H1 (cell line): ENCODE measurements around the gene ASTN2. TPM values are rescaled to one million over a fixed set of nuclear protein-coding genes. Genes with fewer than 3 reads are reported as not detected.

Experiments
- CTCF ChIA-PET: fragments of 300-600 bp; sonication (Branson Sonifier 250); formaldehyde crosslinking; loops from one replicate; lab custom pipeline; 2021; ENCODE audit not compliant: partially characterized antibody; lab: Charles Lee
- POLR2A ChIA-PET: fragments of 300-600 bp; sonication (Branson Sonifier 250); formaldehyde crosslinking; loops from one replicate; lab custom pipeline; 2021; ENCODE audit warnings: inconsistent platforms; ENCODE audit not compliant: partially characterized antibody; lab: Charles Lee
- DNase-seq, 2 experiments: peaks; one replicate each; pipeline versions ENCODE4 v3.0.0 to v3.0.0-alpha.2; 2010 to 2022; ENCODE audit warnings: low spot score in 2 of 2, low read depth in 1 of 2, mixed read lengths in 1 of 2
- FAIRE-seq: peaks from 2 replicates; lab custom pipeline; 2011; peaks lifted over from hg19 to GRCh38; lab: Jason Lieb, UNC
- H2AFZ ChIP-seq: 2 replicates; pipeline ENCODE4 v1.8.1; 2012; ENCODE audit warnings: low read length, inconsistent platforms
- H2AK5ac ChIP-seq: 2 replicates; pipeline ENCODE4 v1.6.1; 2013; ENCODE audit warnings: low read depth, low read length
- H2BK120ac ChIP-seq: replicated peaks from 2 replicates; pipeline ENCODE3; 2013; ENCODE audit warnings: low read depth, low read length, inconsistent platforms
- H2BK12ac ChIP-seq: 2 replicates; pipeline ENCODE4 v1.6.1; 2013; ENCODE audit warnings: low read depth, low read length
- H2BK15ac ChIP-seq: 2 replicates; pipeline ENCODE4 v1.6.1; 2013; ENCODE audit warnings: low read length
- H2BK20ac ChIP-seq: 2 replicates; pipeline ENCODE4 v1.6.1; 2013; ENCODE audit warnings: low read length
- H2BK5ac ChIP-seq: 2 replicates; pipeline ENCODE4 v1.6.1; 2013; ENCODE audit warnings: low read depth, low read length
- H3K14ac ChIP-seq: 2 replicates; pipeline ENCODE4 v1.6.1; 2013; ENCODE audit warnings: inconsistent platforms; ENCODE audit not compliant: insufficient read length
- H3K18ac ChIP-seq: 2 replicates; pipeline ENCODE4 v1.6.1; 2013; ENCODE audit warnings: low read length; ENCODE audit errors: extremely low read depth
- H3K23ac ChIP-seq: 2 replicates; pipeline ENCODE4 v1.6.1; 2013; ENCODE audit warnings: inconsistent platforms; ENCODE audit not compliant: insufficient read length
- H3K23me2 ChIP-seq: 2 replicates; pipeline ENCODE4 v1.6.1; 2013; ENCODE audit warnings: low read depth, low read length
- H3K27ac ChIP-seq: 2 replicates; pipeline ENCODE4 v1.6.1; 2011; ENCODE audit warnings: low read depth, low read length, inconsistent platforms
- H3K27me3 ChIP-seq, 4 experiments: replicated peaks in 1 of 4; 1 replicate in 1 of 4; 2 replicates in 3 of 4; pipeline versions ENCODE4 v1.6.1 to v1.8.1; 2011 to 2013; ENCODE audit warnings: low read length in 3 of 4, mild to moderate bottlenecking in 3 of 4, inconsistent platforms in 2 of 4, mixed read lengths in 2 of 4, moderate library complexity in 1 of 4; ENCODE audit not compliant: control insufficient read depth in 3 of 4, insufficient read depth in 3 of 4; ENCODE audit errors: extremely low read depth in 1 of 4
- H3K36me3 ChIP-seq, 4 experiments: 2 replicates each; pipeline versions ENCODE4 v1.6.1 to v1.8.1; 2011 to 2013; ENCODE audit warnings: mild to moderate bottlenecking in 4 of 4, low read length in 3 of 4, moderate library complexity in 2 of 4, control low read depth in 1 of 4, inconsistent platforms in 1 of 4; ENCODE audit not compliant: insufficient read depth in 4 of 4, control insufficient read depth in 2 of 4
- H3K4ac ChIP-seq: replicated peaks from 2 replicates; pipeline ENCODE3; 2013; ENCODE audit warnings: low read length, low read depth, mixed read lengths, inconsistent platforms; ENCODE audit not compliant: insufficient read length
- H3K4me1 ChIP-seq, 4 experiments: replicated peaks in 1 of 4; 1 replicate in 1 of 4; 2 replicates in 3 of 4; pipeline versions ENCODE4 v1.6.1 to v1.8.1; 2011 to 2013; ENCODE audit warnings: low read length in 3 of 4, inconsistent platforms in 2 of 4, mixed read lengths in 1 of 4; ENCODE audit not compliant: insufficient read depth in 4 of 4, control insufficient read depth in 3 of 4
- H3K4me2 ChIP-seq, 2 experiments: 2 replicates each; pipeline versions ENCODE4 v1.6.1 to v1.8.1; 2011 to 2013; ENCODE audit warnings: low read depth in 2 of 2, low read length in 2 of 2, control low read depth in 1 of 2, inconsistent platforms in 1 of 2, mild to moderate bottlenecking in 1 of 2; ENCODE audit not compliant: insufficient read depth in 1 of 2
- H3K4me3 ChIP-seq, 4 experiments: fragments of 200-600, 300-600 bp in 1 of 4; sonication (generic), shearing (Covaris generic), sonication (Bioruptor Twin) in 1 of 4; 2 replicates each; pipeline versions ENCODE4 v1.5.1 to v1.8.1; 2011 to 2016; ENCODE audit warnings: low read length in 4 of 4, low read depth in 3 of 4, control low read depth in 2 of 4, inconsistent platforms in 2 of 4, mild to moderate bottlenecking in 2 of 4, mixed read lengths in 1 of 4, moderate library complexity in 1 of 4; ENCODE audit not compliant: insufficient read depth in 2 of 4; ENCODE audit errors: extremely low read depth in 1 of 4
- H3K56ac ChIP-seq: replicated peaks from 2 replicates; pipeline ENCODE3; 2013; ENCODE audit warnings: low read depth, mild to moderate bottlenecking, mixed read lengths, low read length, inconsistent platforms; ENCODE audit not compliant: insufficient read length
- H3K79me1 ChIP-seq: 2 replicates; pipeline ENCODE4 v1.6.1; 2013; ENCODE audit warnings: low read depth, low read length, control low read depth
- H3K79me2 ChIP-seq, 2 experiments: 2 replicates each; pipeline versions ENCODE4 v1.6.1 to v1.8.1; 2012 to 2013; ENCODE audit warnings: low read length in 2 of 2, mild to moderate bottlenecking in 2 of 2, inconsistent platforms in 1 of 2; ENCODE audit not compliant: insufficient read depth in 2 of 2, control insufficient read depth in 1 of 2
- H3K9ac ChIP-seq, 4 experiments: replicated peaks in 1 of 4; 1 replicate in 1 of 4; 2 replicates in 3 of 4; pipeline versions ENCODE4 v1.6.1 to v1.8.1; 2011 to 2013; ENCODE audit warnings: low read depth in 3 of 4, low read length in 3 of 4, control low read depth in 2 of 4, mild to moderate bottlenecking in 2 of 4, moderate library complexity in 2 of 4, inconsistent platforms in 1 of 4; ENCODE audit errors: extremely low read depth in 1 of 4
- H3K9me3 ChIP-seq, 2 experiments: 2 replicates each; pipeline versions ENCODE4 v1.6.1 to v1.8.1; 2012 to 2013; ENCODE audit warnings: mild to moderate bottlenecking in 2 of 2, moderate library complexity in 2 of 2, control low read depth in 1 of 2, inconsistent platforms in 1 of 2, low read depth in 1 of 2, low read length in 1 of 2, mixed read lengths in 1 of 2; ENCODE audit not compliant: insufficient read depth in 2 of 2
- H4K20me1 ChIP-seq, 2 experiments: replicated peaks in 1 of 2; 2 replicates each; pipeline versions ENCODE3 to v1.8.1; 2011 to 2013; ENCODE audit warnings: inconsistent platforms in 2 of 2, low read length in 2 of 2, mild to moderate bottlenecking in 1 of 2; ENCODE audit not compliant: insufficient read depth in 2 of 2, control insufficient read depth in 1 of 2
- H4K5ac ChIP-seq: 2 replicates; pipeline ENCODE4 v1.6.1; 2013; ENCODE audit warnings: low read length, low read depth, mixed read lengths, inconsistent platforms; ENCODE audit not compliant: insufficient read length
- H4K8ac ChIP-seq: 2 replicates; pipeline ENCODE4 v1.8.0; 2013; ENCODE audit warnings: mild to moderate bottlenecking, moderate library complexity, low read length, inconsistent platforms; ENCODE audit not compliant: insufficient read depth; ENCODE audit errors: extremely low read depth
- H4K91ac ChIP-seq: replicated peaks from 2 replicates; pipeline ENCODE3; 2013; ENCODE audit warnings: low read length, mixed read lengths, inconsistent platforms; ENCODE audit not compliant: insufficient read length
- NANOG ChIP-seq: IDR thresholded peaks from 2 replicates; pipeline ENCODE4 v1.6.1; 2011; ENCODE audit warnings: low read length, low read depth, mild to moderate bottlenecking, inconsistent platforms; ENCODE audit not compliant: insufficient read depth, poor library complexity, severe bottlenecking
- polyA plus RNA-seq, 7 experiments: library from polyadenylated mRNA; depleted of rRNA in 3 of 7; stranded (reverse) in 5 of 7; unstranded in 2 of 7; fragments of >200 nt in 5 of 7; fragments of 200-250 nt in 2 of 7; gene quantifications; 1 replicate in 5 of 7; 2 replicates in 1 of 7; 4 replicates in 1 of 7; pipeline versions ENCODE4 v1.2.1 to v1.2.3, GENCODE V29; 2011 to 2013; ENCODE audit warnings: missing spikeins in 2 of 7, mixed read lengths in 2 of 7
- total RNA-seq: library from RNA; stranded (reverse); fragmentation: NEBNext Ultra II Directional; extraction: Animal tissue kit (Norgen Biotek cat#: 25700); gene quantifications from 2 replicates; pipeline ENCODE4 v1.2.1, GENCODE V29; 2021

Gene ASTN2
- total and polyA plus RNA-seq, 2 of the 8 experiments (the other 6 are each of a cell fraction or from before 2014, with no cell fraction given), result 8.2 to 13.7 TPM

- ChIA-PET POLR2A (interaction anchor here (1.6 kb wide), 1 partner anchor 10 kb away, joined by 6 read pairs; no protein-coding TSS in a partner anchor), CTCF (interaction anchor here (0.7 to 1.4 kb wide), 10 partner anchors 10 to 369 kb away, joined by 3 read pairs; no protein-coding TSS in a partner anchor)
- no peak overlapping the region for H2BK12ac ChIP-seq
- no peak overlapping the region for H4K5ac ChIP-seq
- no peak overlapping the region for H3K9ac ChIP-seq
- no peaks in the 10 kb centered on the region for H3K79me2 ChIP-seq
- H2BK20ac ChIP-seq, result no peak overlapping the region
- no peak overlapping the region for H3K27ac ChIP-seq
- H2AK5ac ChIP-seq, result no peak overlapping the region
- H4K8ac ChIP-seq, result no peak overlapping the region
- no peak overlapping the region for H2BK5ac ChIP-seq
- no peaks in the 10 kb centered on the region for H3K9me3 ChIP-seq
- no peak overlapping the region for H3K14ac ChIP-seq
- no peak overlapping the region for H3K4me2 ChIP-seq
- H3K4me1 ChIP-seq, result peaks cover 0 to 9% (median 5%) of the 10 kb centered on the region in 4 experiments; a peak in 5 of 7 replicates
- H3K23ac ChIP-seq, result no peak overlapping the region
- H3K23me2 ChIP-seq, result no peaks in the 10 kb centered on the region; the same call in 1 of the 2 replicates
- no peak overlapping the region for H3K18ac ChIP-seq
- H3K36me3 ChIP-seq, result no peaks in the 10 kb centered on the region
- no peak for TF ChIP-seq NANOG
- H3K56ac ChIP-seq, result no peak overlapping the region
- H3K27me3 ChIP-seq, result no peaks in the 10 kb centered on the region
- FAIRE-seq (no peak), DNase-seq (no peak)
- H4K91ac ChIP-seq, result no peak overlapping the region
- H3K79me1 ChIP-seq, result no peaks in the 10 kb centered on the region
- H2BK15ac ChIP-seq, result no peak overlapping the region
- no peak overlapping the region for H3K4me3 ChIP-seq
- H2AFZ ChIP-seq, result no peak overlapping the region
- no peak overlapping the region for H2BK120ac ChIP-seq
- no peak overlapping the region for H3K4ac ChIP-seq
- H4K20me1 ChIP-seq, result no peaks in the 10 kb centered on the region
Measured at GRCh38 chr9:117354997-117355396, 59.9 kb downstream of the ASTN2 start.
